OCI-LY7 (cell line): ENCODE data around the gene XYLT1.

Source experiments
- CTCF ChIP-seq: fragments of 200-600 bp; sonication (generic); conservative IDR thresholded peaks from 2 replicates; pipeline ENCODE4 v1.5.1; 2014; ENCODE audit warnings: mild to moderate bottlenecking, antibody characterized with exemption, low read length, moderate library complexity, mixed read lengths
- EZH2phosphoT487 ChIP-seq: fragments of 200-600 bp; sonication (generic); IDR thresholded peaks from 2 replicates; pipeline ENCODE4 v1.6.1; 2018; ENCODE audit warnings: low read depth, borderline replicate concordance, mild to moderate bottlenecking, mixed run types, antibody characterized with exemption, low read length, moderate library complexity, mixed read lengths

GRCh38 chr16:17281052-17281451 is 189.7 kb downstream of the XYLT1 start:
- TF ChIP-seq EZH2phosphoT487 = no peak
- no peak for TF ChIP-seq CTCF
